Retinal pigment epithelial cell (primary cell): ENCODE results near the gene XNDC1N.

ENCODE experiments used
- DNase-seq: peaks from one replicate; pipeline ENCODE4 v3.0.0-alpha.2; 2010; ENCODE audit warnings: low read depth
- H3K4me3 ChIP-seq: 2 replicates; pipeline ENCODE4 v1.5.1; 2011; ENCODE audit warnings: mild to moderate bottlenecking, low read length, control low read depth, moderate library complexity
- TF ChIP-seq, protein P1 (sequence below): conservative IDR thresholded peaks from 2 replicates; pipeline ENCODE4 v1.5.1; 2011; ENCODE audit warnings: low read depth, low read length, control low read depth, inconsistent platforms

The XNDC1N gene

GRCh38 chr11:71963468-71963867, 35.1 kb upstream of the XNDC1N start:
- DNase-seq = no peak
- TF ChIP-seq, protein P1, sequence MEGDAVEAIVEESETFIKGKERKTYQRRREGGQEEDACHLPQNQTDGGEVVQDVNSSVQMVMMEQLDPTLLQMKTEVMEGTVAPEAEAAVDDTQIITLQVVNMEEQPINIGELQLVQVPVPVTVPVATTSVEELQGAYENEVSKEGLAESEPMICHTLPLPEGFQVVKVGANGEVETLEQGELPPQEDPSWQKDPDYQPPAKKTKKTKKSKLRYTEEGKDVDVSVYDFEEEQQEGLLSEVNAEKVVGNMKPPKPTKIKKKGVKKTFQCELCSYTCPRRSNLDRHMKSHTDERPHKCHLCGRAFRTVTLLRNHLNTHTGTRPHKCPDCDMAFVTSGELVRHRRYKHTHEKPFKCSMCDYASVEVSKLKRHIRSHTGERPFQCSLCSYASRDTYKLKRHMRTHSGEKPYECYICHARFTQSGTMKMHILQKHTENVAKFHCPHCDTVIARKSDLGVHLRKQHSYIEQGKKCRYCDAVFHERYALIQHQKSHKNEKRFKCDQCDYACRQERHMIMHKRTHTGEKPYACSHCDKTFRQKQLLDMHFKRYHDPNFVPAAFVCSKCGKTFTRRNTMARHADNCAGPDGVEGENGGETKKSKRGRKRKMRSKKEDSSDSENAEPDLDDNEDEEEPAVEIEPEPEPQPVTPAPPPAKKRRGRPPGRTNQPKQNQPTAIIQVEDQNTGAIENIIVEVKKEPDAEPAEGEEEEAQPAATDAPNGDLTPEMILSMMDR = no peak
- H3K4me3 ChIP-seq = no peak overlapping the region

GRCh38 chr11:71962428-71963038, 34.1 kb upstream of the XNDC1N start:
- DNase-seq = no peak
- TF ChIP-seq, protein P1 = no peak
- no peak overlapping the region for H3K4me3 ChIP-seq

- no peak overlapping the region for H3K4me3 ChIP-seq
- DNase-seq = no peak
- TF ChIP-seq, protein P1 = no peak
Measured at GRCh38 chr11:71955898-71956456, 27.6 kb upstream of the XNDC1N start.

GRCh38 chr11:71951741-71952310, 23.4 kb upstream of the XNDC1N start:
- DNase-seq = no peak
- TF ChIP-seq, protein P1 = no peak
- no peak overlapping the region for H3K4me3 ChIP-seq

DNA sequence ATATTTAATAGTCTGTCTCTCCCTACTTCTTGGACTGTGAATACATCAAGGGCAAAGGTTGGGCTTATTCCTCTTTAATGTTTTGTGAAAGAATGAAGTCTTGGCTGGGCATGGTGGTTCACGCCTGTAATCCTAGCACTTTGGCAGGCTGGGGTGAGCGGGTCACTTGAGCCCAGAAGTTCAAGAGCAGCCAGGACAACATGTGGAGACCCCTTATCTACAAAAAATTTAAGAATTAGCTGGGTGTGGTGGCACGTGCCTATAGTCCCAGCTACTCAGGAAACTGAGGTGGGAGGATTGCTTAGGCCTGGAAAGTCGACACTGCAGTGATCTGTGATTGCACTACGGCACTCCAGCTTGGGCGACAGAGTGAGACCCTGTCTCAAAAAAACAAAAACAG, 20.6 kb upstream of the XNDC1N start:
- DNase-seq = no peak
- no peak overlapping the region for H3K4me3 ChIP-seq
- TF ChIP-seq, protein P1 = no peak

GRCh38 chr11:71948314-71949027, 20.1 kb upstream of the XNDC1N start:
- no peak for DNase-seq
- TF ChIP-seq, protein P1 = no peak
- no peak overlapping the region for H3K4me3 ChIP-seq
